ENCODE data around the gene ZDHHC22.
"Not testable (repeated sequence)": the region's sequence is repeated elsewhere in the genome, so short reads cannot be mapped to it uniquely, and the experiment has no call there.

ZDHHC22 gene, protein sequence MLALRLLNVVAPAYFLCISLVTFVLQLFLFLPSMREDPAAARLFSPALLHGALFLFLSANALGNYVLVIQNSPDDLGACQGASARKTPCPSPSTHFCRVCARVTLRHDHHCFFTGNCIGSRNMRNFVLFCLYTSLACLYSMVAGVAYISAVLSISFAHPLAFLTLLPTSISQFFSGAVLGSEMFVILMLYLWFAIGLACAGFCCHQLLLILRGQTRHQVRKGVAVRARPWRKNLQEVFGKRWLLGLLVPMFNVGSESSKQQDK

DNA sequence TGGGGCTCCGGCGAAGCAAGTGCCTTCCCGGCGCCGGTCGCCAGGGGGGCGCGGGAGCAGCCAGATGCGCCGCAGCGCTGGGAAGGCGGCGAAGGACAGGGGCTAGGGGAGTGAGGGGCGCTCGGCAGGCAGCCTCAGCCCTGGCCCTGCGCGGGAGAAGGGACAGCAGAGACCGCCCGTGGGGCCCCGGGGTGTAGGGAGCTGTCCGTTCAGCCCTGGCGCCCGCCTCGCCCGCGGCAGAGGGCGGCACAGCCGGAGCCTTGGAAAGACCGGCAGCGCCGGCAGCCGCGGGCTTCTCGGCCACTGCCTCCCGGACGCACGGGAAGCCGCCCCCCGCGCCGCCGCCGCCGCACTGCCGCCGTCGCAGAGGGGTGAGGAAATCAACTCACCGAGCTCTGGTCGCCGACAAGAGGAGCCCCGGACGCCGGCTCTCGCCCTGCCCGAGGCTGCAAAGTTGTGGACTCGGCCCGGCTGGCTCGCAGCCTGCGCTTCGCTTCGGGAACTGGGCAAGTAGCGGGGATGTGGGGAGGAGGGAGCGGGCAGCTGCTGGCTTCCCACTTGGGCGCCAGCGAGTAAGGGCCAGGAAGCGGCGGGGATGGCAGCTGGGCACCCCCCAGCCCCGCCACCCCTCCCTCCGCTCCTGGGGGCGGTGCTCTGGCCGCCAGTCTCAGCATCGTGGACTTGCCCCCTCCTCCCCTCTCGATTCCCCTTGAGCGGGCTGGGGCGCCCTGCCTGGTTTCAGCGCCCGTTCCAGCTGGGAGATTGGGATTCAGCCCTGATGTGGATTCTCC lies at the start of gene ZDHHC22:
TSS of gene ZDHHC22 (minus strand) at position 578 of the 791 bp plus-strand sequence. CDS start 2,053 bp downstream, outside the sequence.
- DNase-seq (ENCODE audit: low read depth), result no peak

DNA sequence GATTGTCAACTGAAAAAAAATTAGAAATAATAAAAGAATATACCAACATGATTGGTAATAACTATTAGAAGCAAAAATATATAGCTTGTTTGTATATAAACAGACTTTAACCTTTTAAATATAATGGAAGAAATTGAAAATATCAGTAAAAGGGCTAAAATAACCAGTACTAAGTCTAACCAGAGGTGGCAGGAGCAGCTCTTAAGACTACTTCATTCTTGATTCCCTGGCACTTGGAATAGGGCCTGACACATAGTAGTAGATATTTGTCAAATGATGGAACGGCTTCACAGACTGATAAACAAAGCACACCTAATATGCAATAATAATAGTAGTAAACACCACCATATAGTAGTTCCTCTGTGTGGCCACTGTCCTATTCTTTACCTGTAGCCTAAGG lies 49.4 kb upstream of the ZDHHC22 start:
- DNase-seq (ENCODE audit: low read depth), result no peak

DNA sequence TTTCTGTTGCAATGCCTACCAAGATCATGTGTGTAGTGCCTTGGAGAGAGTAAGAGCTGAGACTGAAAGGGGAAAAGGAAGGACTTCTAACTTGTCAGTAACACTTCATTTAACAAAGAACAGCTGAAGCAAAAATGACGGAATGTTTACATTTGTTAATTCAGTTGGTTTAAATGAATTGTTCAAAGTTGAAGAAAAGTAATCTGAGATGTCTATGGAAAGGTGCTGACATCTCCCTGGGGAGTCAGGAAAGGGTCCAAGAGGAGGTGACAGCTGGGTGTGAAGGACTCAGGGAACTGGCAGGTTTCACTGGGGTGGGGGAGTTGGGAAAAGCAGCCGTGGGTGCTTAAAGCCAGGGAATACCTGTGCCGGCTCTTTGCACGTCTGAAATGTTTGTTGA lies 47.9 kb upstream of the ZDHHC22 start:
- DNase-seq (ENCODE audit: low read depth), result no peak

DNA sequence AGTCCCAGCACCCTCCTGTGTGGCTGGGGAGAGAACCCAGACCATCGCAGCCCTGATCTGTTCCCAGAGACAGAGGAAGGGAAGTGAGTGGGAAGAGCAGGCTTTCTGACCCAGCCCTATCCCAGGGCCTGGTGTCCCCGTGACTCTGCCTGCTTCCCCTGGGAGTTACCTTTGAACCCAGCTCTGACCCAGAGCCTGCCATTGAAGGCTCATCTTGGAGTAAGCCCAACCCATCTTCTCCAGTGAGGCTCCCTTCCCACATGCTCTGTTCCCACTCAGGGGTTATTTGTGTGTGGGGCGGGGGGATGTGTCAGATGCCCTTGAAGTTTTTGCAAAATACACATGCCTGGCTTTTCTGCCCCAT lies 46.0 kb upstream of the ZDHHC22 start:
- DNase-seq (ENCODE audit: low read depth), result no peak

DNA sequence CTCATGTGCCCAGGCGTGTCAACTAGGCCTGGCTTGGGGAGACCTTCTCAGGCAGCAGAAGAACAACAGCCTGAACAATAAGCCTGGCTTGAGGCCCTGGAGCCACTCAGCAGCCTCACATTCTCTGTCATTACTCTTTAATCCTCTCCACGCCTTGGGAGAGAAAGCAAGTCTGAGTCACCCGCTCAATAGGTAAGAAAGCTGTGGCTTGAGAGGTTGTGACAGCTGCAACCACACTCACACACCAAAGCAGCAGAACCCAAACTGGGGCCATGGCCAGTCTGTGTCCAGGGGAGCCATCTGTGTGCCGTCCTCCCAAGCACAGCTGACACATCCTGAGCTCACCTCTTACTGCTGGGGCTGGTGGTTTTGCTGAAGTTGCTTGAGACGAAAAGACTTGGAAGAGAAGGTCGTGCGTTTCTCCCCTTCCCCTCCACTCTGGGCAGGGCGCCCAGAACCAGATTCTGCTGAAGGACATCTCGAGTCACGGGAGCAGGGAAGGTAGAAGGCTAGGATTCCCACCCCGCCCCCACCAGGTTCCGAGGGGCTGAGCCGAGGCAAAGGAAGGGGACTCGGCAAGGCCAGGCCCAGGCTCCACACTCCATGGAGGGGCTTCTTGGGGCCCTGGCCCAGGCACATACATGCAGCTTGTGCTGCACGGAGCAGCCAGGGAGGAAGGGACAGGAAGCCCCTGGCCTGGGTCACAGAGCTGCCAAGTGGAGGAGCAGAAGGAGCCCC lies 45.5 kb upstream of the ZDHHC22 start:
- DNase-seq (ENCODE audit: low read depth), result no peak

DNA sequence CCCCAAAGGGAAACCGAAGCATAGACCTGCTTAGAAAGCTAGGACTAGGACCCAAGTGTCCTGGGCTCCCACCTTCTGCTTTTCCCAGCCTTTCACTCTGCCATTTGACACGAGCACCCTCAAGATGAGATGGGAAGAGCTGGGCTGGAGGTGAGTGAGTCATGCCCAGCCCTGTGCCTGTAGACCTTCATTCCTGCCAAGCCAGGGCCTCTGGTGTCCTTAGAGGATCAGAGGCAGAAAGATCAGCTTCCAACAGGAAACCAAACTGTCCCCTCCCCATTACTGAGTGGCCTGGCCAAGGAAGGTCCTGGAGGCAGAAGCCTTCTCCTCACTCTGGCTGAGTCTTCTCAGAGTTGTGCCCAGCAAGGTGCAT lies 43.5 kb upstream of the ZDHHC22 start:
- no peak for DNase-seq (ENCODE audit: low read depth)

DNA sequence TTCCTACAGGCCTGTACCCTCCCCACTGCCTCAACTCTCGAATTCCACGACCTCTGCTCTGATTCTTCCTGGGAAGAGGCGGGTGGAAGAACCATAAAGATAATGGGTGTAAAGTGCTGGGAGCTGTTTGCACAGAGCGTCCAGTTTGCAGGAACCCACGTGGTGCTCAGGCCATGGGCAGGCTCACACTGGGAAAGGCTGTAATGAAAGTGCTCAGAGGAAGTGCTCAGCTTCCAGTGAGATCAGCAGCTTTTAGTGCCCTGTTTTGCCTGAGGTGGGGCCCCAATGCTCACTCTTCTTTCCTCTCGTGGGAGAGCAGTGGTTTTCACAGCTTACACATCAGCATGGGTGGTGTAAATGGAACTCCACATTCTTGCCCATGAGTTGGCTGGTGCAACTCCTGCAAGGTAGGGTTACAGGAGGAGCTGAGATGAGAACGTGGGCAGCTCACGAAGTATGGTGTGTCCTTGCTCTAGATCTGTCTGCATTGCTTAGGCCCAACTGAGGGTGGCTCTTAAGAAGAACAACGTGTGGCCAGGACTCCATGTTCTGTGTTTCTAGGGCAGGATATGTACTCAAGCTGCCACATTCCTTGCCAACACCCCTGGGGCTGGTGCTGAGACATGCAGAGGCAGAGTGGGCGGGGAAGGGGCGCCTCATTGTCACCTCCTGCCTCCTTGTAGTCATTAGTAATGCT lies 43.0 kb upstream of the ZDHHC22 start:
- no peak for DNase-seq (ENCODE audit: low read depth)

DNA sequence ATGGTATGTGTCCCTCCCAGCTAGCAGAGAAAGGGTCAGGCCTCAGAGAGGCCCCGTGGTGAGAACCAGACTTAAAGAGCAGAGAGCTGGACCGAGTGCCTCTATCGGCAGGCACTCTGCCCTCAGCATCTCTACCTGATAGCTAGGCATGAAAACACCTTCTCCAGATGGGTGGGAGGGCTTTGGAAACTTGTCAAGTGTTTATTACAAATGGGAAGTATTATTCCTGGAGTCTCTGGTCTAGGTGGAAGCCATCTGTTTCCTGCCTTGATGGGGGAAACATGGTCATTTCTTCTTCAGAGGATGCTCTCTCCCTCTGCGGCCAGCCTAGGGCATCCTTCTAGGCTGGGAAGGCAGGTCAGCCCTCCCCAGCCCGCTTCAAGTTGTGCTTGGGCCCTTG lies 42.3 kb upstream of the ZDHHC22 start:
- DNase-seq (ENCODE audit: low read depth), result no peak

DNA sequence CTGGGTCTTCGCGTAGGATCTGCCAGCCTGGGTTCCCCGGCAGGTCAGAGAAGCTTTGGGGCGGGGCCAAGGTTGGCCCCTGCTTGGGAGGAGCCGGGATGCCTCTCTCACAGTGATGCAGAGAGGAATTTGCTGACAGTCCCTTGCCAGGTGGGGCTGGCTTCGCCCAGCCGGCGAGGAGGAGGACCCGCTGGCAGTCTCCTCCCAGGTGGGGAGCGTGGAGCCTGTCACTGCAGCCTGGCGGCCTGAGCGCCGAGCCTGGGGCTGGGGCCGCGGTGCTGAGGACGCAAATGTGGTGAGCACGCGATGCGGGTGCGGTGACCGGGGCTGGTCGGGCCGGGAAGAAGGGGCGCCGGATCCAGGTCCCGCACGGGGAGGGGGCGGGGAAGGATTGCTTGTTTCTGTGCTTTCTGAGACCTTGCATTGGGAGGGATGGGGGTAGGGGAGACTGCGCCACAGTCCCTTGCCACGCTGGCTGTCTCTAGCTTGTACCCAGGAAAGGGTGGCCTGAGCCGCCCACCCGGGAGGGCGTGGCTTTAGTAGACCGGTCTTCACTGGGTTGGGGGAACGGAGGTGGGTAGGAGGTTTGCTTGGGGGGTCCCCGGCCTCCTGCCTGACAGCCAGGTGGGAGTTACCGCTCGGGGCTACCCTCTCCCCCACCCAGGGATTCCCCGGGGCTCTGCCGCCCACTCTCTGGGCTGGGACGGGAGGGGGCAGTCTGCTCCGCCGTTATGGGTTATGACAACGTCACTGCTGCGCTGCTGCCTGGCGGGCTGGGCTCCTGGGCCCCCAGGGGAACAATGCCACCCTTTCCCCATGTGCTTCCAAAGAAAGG lies 40.2 kb upstream of the ZDHHC22 start, which contains the start of gene TMEM63C:
TSS of gene TMEM63C (plus strand) at position 196 of the 835 bp plus-strand sequence. CDS start 37,016 bp downstream, outside the sequence.
- peak; percentile 65 for DNase-seq (ENCODE audit: low read depth)

DNA sequence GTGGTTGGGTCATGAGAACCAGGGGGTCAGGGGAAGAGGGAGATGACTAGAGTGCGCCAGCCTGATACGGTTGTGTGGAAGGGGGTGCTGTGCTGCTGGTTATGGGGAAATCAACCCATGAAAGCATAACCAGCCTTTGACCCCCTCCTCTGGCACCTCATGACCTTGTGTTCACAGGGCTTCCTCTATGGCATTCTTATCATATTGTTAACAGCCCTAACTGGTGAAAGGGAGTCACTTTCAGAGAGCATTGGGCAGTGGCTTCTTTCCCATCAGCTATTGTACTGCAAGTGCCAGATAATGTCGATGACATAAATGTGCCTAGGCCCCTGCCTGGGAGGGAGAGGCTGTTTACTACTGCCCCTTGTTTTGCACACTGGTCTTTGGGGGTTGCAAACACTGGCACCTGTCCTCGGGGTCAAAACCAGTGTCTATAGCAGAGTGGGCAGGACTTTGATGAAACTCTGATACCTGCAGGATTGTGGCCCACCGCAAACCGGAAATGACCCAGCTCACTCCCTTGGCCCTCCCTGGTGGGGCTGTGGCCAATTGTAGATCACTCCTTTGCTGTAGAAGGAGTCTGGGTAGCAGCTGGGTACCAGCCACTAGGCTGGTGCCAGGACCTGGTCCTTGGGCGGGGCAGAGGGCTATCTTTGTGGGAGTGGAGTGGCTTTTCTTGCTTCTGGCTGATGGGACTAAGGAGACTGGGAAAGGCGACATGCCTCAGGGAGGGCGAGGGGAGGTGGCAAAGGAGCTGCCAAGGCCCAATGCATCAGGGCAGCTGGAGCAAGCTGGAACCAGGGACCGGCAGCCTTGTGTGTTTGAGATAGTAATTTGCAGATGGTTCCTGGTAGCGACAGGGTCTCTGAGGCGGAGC lies 39.4 kb upstream of the ZDHHC22 start:
- DNase-seq (ENCODE audit: low read depth), result no peak

DNA sequence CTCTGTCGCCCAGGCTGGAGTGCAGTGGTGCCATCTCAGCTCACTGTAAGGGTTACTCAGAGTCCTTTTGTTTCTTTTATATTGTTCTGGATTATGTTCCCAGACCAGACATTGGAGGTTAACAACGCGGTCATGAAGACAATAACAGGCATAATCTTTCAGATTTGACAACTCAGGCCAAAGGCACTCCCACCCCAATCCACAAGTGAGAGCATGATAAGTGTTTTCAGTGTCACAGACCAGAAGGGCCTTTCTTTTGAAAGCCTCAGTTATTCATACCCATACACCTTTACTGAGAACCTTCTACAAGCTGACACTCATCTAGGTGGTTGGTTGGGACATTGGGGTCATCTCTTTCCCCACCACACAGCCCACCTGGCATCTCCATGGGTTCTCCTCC lies 37.1 kb upstream of the ZDHHC22 start:
- no peak for DNase-seq (ENCODE audit: low read depth)

DNA sequence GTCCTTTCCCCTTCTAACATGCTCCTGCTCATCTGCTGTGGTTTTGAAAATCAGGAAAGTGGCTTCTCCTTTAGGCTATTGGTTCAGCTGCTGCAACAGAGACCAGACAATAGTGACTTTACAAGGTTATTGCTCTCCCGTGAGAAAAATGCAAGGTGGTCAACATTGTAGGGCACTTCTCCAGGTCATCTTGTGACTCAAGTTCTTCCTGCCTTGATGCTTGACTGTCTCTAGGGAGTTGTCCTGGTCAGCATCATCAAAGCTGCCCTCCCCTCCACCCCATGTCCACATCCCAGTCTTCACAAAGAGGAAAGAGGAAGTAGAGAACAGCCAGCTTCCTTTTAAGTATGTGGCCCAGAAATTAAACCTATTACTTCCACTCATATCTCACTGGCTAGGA lies 36.1 kb upstream of the ZDHHC22 start:
- DNase-seq (ENCODE audit: low read depth), result no peak

DNA sequence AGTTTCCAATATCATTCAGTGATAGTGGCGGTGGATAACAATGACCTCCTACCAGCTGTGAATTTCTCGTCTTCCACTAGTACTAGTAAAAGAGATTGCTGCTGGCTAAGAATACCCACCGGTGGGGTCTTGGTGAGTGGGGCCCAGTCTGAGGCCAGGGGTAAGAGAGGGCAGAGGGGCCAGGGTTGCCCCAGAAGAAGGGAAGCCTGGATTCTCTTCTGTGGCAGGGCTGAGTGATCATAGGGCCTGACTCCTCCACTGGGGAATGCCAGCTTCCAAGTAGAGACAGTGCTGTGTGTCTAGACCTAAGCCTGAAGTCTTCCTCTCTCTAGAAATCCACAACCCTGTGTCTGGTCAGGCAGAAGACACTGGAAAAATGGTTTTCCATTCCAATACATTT lies 34.3 kb upstream of the ZDHHC22 start:
- no peak for DNase-seq (ENCODE audit: low read depth)

DNA sequence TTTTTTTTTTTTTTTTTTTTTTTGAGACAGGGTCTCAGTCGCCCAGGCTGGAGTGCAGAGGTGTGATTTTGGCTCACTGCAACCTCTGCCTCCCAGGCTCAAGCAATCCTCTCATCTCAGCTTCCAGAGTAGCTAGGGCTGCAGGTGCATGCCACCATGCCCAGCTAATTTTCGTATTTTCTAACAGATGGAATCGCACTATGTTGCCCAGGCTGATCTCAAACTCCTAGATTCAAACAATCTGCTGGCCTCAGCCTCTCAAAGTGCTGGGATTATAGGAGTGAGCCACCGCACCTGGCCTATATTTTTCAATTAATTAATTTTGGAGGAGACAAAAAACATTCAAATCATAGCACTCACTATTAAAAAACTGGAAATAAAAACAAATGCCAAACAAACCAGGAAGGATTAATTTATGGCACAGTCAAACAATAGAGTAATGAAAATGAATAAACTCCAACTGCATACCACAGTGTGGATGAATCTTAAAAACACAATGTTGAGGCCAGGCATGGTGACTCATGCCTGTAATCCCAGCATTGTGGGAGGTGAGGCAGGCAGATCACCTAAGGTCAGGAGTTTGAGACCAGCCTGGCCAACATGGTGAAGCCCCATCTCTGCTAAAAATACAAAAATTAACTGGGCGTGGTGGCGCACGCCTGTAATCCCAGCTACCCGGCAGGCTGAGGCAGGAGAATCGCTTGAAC lies 32.5 kb upstream of the ZDHHC22 start:
- DNase-seq (ENCODE audit: low read depth), result not testable (repeated sequence)

DNA sequence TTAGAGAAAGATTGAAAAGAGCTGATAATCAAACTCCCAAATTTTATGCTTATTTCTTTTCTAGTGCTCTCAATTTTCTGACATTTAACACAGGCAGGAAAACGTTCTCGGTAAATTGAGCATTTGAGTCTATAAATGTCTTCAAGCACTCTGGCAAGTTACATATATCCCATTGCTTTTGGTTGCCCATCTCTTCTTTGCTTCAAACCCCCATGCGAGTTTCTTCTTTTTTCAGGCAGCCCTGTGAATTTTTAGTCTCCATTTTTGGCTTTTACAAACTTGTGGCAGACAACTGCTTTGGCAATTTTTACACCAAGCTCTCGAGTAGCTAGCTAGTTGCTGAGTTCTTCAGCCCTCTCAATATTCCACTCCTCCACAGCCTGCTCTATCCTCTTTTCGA lies 31.3 kb upstream of the ZDHHC22 start:
- no peak for DNase-seq (ENCODE audit: low read depth)

DNA sequence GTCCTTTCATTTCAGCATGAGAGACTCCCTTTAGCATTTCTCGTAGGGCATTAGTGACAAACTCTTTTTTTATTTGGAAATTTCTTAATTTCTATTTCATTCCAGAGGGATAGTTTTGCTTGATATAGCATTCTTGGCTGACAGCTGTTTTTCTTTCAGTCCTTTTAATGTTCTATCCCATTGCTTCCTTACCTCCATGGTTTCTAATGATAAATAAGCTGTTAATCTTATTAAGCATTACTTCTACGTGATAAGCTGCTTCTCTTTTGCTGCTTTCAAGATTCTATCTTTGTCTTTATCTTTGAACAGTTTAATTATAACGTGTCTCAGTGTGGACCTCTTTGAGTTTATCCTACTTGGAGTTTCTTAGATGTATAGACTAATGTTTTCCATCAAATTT lies 28.5 kb upstream of the ZDHHC22 start:
- no peak for DNase-seq (ENCODE audit: low read depth)

DNA sequence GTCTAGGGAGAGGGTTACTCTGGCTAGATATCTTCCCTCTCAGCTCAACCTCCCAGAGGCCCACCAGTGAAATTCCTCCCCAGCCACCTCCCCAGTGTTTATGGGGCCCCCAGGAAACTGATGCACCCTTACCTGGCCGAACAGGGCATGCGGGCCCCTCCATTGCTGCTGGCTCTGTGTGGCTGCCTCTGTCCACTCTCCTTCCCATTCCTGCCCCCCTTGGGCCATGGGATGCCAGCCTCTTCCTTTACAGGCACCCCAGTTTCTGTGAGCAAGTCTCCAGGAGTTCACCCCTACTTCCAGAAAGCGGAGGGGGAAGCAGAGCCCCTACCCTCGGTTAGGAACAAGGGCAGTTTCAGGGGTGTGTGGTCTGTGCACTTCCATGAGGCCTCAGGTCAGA lies 19.4 kb upstream of the ZDHHC22 start:
- DNase-seq (ENCODE audit: low read depth), result no peak

DNA sequence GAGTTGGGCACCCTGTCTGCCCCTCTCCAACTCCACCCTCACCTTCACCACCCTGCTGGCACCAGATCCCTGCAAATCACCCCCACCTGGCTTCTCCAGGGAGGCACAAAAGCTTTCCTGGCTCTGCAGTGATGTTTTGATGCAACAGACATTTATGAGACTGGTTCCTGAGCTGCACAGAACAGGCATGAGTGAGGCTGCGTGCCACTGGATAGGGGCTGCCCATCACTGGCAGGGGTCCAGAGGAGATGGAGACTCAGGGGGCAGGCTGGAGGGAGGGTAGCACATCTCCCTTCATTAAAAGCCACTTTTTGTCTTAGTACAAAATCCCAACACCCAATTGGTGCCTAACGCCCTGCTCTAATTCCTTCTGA lies 17.3 kb upstream of the ZDHHC22 start:
- DNase-seq (ENCODE audit: low read depth), result no peak

DNA sequence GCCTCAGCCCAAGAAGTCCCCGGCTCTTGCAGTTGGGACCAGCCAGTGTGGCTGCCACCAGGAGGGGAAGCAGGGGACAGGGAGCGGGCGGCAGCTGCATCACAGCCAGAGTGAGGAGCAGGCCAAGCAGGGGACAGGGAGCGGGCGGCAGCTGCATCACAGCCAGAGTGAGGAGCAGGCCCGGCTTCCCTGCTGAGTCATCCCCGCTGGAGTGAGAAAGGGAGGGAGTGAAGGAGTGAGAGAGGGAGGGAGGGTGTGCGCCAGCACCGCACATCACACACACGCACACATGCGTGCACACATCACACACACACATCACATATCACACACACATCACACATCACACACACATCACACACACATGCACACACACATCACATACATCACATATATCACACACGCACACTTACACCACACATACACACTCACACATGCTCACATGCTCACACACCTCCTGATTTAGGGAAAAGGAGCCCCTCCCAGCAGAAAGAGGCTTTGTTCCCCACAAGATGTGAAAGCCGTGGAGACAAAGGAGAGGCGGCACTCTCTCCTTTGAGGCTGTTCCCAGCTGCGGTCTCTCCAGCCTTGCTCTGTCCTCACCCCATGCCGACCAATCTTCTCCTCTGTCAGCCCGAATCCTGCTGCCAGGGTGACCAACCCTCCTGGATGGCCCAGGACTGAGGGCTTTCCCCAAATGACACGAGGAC lies 16.7 kb upstream of the ZDHHC22 start:
- DNase-seq (ENCODE audit: low read depth), result no peak

All from activated T-cell treated with anti-CD3 and anti-CD28 coated beads for 48 hours (primary cell).